Measurements from ENCODE around the gene MSX1.

DNA sequence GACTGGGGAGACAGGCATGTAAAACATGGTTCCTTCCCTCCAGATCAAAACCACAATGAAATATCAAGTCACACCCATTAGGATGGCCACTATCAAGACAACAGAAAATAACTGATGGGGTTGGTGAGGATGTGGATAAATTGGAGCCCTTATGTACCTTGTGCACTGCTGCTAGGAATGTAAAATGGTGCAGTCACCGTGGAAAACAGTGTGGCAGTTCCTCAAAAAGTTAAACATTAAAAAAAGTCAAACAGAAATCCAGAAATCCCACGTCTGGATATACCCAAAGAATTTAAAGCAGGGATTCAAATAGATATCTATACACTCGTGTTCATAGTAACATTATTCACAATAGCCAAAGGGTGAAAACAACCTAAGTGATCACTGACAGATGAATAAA lies 35.2 kb upstream of the MSX1 start:
- TF ChIP-seq POLR2AphosphoS5 (IDR thresholded peaks at IDR 0.05; ENCODE audit: insufficient read depth, low read depth, low read length) (no peak), EZH2 (IDR thresholded peaks at IDR 0.05; ENCODE audit: borderline replicate concordance, low read depth, low read length, severe bottlenecking) (no peak), JUN (IDR thresholded peaks at IDR 0.05; ENCODE audit: borderline replicate concordance, insufficient read depth, insufficient read length, low read depth) (no peak), GATA2 (IDR thresholded peaks at IDR 0.05; ENCODE audit: insufficient read depth, insufficient read length, low read depth, low read length) (no peak)
- TF ChIP-seq, protein P1, sequence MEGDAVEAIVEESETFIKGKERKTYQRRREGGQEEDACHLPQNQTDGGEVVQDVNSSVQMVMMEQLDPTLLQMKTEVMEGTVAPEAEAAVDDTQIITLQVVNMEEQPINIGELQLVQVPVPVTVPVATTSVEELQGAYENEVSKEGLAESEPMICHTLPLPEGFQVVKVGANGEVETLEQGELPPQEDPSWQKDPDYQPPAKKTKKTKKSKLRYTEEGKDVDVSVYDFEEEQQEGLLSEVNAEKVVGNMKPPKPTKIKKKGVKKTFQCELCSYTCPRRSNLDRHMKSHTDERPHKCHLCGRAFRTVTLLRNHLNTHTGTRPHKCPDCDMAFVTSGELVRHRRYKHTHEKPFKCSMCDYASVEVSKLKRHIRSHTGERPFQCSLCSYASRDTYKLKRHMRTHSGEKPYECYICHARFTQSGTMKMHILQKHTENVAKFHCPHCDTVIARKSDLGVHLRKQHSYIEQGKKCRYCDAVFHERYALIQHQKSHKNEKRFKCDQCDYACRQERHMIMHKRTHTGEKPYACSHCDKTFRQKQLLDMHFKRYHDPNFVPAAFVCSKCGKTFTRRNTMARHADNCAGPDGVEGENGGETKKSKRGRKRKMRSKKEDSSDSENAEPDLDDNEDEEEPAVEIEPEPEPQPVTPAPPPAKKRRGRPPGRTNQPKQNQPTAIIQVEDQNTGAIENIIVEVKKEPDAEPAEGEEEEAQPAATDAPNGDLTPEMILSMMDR (IDR thresholded peaks at IDR 0.05; ENCODE audit: extremely low read depth in 1 of 2, insufficient read depth in 1 of 2, low read depth in 1 of 2, low read length in 2 of 2), result no peak
